ENCODE results near the gene IGFBP2.

DNA sequence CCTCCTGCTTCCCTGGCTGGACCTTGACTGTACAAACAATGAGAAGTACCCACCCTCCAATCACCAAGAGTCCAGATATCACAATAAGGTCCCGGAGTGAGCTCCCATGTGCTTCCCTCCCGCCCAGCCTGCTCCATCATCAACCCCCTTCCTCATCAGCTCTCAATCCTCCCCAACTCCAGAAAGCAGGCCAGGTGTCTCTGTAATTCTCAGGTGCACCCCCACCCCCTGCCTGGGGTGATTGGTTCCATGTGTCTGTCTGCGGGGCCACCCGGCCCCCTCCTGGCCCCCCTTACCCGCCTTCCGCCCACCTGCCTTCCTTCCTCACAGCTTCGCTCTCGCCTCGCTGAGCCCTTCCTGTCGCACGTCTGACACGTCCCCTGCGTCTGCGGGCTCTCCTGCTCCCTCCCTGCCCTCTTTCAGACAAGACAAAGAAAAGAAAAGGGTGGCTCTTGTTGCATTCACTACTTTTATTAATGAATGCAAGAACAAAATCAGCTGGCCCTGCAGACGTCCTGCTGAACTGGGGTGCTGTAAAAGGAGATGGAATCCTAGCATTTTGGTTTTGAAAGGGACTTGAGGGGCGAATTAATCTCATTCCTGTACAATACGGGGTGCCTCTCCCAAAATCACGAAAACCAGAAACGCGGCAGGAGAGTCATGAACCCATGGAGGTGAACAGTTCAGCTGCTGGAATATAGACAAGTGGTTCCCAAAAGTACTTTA is 26.5 kb upstream of the IGFBP2 start:
- TF ChIP-seq, protein P1, sequence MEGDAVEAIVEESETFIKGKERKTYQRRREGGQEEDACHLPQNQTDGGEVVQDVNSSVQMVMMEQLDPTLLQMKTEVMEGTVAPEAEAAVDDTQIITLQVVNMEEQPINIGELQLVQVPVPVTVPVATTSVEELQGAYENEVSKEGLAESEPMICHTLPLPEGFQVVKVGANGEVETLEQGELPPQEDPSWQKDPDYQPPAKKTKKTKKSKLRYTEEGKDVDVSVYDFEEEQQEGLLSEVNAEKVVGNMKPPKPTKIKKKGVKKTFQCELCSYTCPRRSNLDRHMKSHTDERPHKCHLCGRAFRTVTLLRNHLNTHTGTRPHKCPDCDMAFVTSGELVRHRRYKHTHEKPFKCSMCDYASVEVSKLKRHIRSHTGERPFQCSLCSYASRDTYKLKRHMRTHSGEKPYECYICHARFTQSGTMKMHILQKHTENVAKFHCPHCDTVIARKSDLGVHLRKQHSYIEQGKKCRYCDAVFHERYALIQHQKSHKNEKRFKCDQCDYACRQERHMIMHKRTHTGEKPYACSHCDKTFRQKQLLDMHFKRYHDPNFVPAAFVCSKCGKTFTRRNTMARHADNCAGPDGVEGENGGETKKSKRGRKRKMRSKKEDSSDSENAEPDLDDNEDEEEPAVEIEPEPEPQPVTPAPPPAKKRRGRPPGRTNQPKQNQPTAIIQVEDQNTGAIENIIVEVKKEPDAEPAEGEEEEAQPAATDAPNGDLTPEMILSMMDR (IDR thresholded peaks at IDR 0.05 in 8 of 11, conservative IDR thresholded peaks at IDR 0.05 in 3 of 11) = no peak
- no peak for TF ChIP-seq POLR2AphosphoS5 (IDR thresholded peaks at IDR 0.05)

All from spleen (tissue), 7 donors.